SU-DHL-6 (cell line): Measurements from ENCODE around the gene ERICH4.

Source experiments
- H2AFZ ChIP-seq: fragments of 200-600 bp; sonication (generic); 2 replicates; pipeline ENCODE4 v1.6.1; 2014; ENCODE audit warnings: low read depth, mild to moderate bottlenecking, moderate library complexity, mixed read lengths, antibody characterized with exemption, low read length; ENCODE audit not compliant: severe bottlenecking
- H3F3A ChIP-seq: fragments of 200-600 bp; shearing (Covaris generic); 2 replicates; pipeline ENCODE4 v1.6.0; 2016; ENCODE audit warnings: antibody characterized with exemption, mild to moderate bottlenecking; ENCODE audit not compliant: insufficient read depth
- H3K27ac ChIP-seq: fragments of 200-600 bp; sonication (generic); 2 replicates; pipeline ENCODE4 v1.5.1; 2016; ENCODE audit warnings: low read depth, mild to moderate bottlenecking, low read length, moderate library complexity, mixed read lengths
- H3K27me3 ChIP-seq: fragments of 200-600 bp; sonication (generic), shearing (Covaris generic); 2 replicates; pipeline ENCODE4 v1.6.0; 2014; ENCODE audit warnings: mild to moderate bottlenecking, low read length
- H3K36me3 ChIP-seq: fragments of 200-600 bp; sonication (generic); 2 replicates; pipeline ENCODE4 v1.6.1; 2014; ENCODE audit warnings: mild to moderate bottlenecking, low read length, mixed read lengths
- H3K4me2 ChIP-seq: fragments of 300-600, 200-600 bp; shearing (Covaris generic), sonication (generic); 2 replicates; pipeline ENCODE4 v1.6.0; 2014; ENCODE audit warnings: low read length, low read depth, mild to moderate bottlenecking; ENCODE audit not compliant: poor library complexity, severe bottlenecking
- H3K4me3 ChIP-seq: fragments of 200-600 bp; sonication (generic); 2 replicates; pipeline ENCODE4 v1.5.1; 2014; ENCODE audit warnings: antibody characterized with exemption, low read length, mild to moderate bottlenecking, mixed read lengths; ENCODE audit not compliant: insufficient read depth, poor library complexity, severe bottlenecking
- H3K79me2 ChIP-seq: fragments of 200-600 bp; sonication (generic); 2 replicates; pipeline ENCODE4 v1.6.1; 2014; ENCODE audit warnings: mild to moderate bottlenecking, low read length, moderate library complexity; ENCODE audit not compliant: insufficient read depth
- H3K9ac ChIP-seq: fragments of 200-600 bp; sonication (generic); 2 replicates; pipeline ENCODE4 v1.7.0; 2014; ENCODE audit warnings: mild to moderate bottlenecking, low read length
- H3K9me2 ChIP-seq: fragments of 200-600 bp; sonication (generic); replicated peaks from 2 replicates; pipeline ENCODE4 v1.6.1; 2014; ENCODE audit warnings: low read length; ENCODE audit not compliant: insufficient read depth
- H3K9me3 ChIP-seq: fragments of 200-600 bp; sonication (generic); 2 replicates; pipeline ENCODE4 v1.6.1; 2014; ENCODE audit warnings: low read length, mixed read lengths; ENCODE audit not compliant: insufficient read depth
- H4K20me1 ChIP-seq: fragments of 200-600 bp; sonication (generic); 2 replicates; pipeline ENCODE4 v1.6.1; 2014; ENCODE audit warnings: low read depth, mild to moderate bottlenecking, antibody characterized with exemption, low read length, moderate library complexity, mixed read lengths
- EZH2phosphoT487 ChIP-seq: fragments of 200-600 bp; sonication (generic), shearing (Covaris generic); conservative IDR thresholded peaks from 2 replicates; pipeline ENCODE4 v1.6.1; 2018; ENCODE audit warnings: mild to moderate bottlenecking, antibody characterized with exemption, low read length, moderate library complexity, mixed read lengths
- TF ChIP-seq, protein P1 (sequence below): fragments of 200-600 bp; sonication (generic); IDR thresholded peaks from one replicate; pipeline ENCODE4 v1.5.1; 2017; ENCODE audit warnings: antibody characterized with exemption, mild to moderate bottlenecking, low read length, moderate library complexity; ENCODE audit not compliant: insufficient read depth, poor library complexity, severe bottlenecking

Gene ERICH4

DNA sequence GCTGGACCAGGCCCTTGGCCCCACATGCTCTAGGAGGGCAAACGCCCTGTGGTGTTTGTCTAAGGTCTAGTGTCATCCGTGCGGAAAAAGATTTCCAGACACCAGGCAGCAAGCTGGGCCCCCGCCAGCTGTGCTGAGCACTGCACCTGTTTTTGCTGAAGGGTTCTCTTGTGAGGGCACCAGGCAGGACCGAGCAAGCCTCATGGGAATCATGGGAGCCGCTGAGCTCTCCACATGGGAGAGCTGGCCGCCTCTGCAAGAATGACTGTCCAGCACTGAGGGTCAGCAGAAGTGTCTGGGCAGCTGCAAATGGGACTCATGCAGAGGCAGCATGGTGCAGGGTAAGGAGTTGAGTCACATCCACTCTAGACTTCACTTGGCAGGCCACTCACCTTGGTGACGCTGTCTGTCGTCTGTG, 27.8 kb upstream of the ERICH4 start:
- Histone ChIP-seq H4K20me1 (no peaks in the 10 kb centered on the region), H3K27ac (no peak overlapping the region), H3K4me3 (no peak overlapping the region), H3K4me2 (no peak overlapping the region), H3K9me3 (no peaks in the 10 kb centered on the region), H3K9me2 (no peaks in the 10 kb centered on the region), H3F3A (no peaks in the 10 kb centered on the region), H3K9ac (no peak overlapping the region), H2AFZ (no peak overlapping the region), H3K36me3 (no peaks in the 10 kb centered on the region), H3K79me2 (no peaks in the 10 kb centered on the region), H3K27me3 (no peaks in the 10 kb centered on the region)
- TF ChIP-seq, protein P1, sequence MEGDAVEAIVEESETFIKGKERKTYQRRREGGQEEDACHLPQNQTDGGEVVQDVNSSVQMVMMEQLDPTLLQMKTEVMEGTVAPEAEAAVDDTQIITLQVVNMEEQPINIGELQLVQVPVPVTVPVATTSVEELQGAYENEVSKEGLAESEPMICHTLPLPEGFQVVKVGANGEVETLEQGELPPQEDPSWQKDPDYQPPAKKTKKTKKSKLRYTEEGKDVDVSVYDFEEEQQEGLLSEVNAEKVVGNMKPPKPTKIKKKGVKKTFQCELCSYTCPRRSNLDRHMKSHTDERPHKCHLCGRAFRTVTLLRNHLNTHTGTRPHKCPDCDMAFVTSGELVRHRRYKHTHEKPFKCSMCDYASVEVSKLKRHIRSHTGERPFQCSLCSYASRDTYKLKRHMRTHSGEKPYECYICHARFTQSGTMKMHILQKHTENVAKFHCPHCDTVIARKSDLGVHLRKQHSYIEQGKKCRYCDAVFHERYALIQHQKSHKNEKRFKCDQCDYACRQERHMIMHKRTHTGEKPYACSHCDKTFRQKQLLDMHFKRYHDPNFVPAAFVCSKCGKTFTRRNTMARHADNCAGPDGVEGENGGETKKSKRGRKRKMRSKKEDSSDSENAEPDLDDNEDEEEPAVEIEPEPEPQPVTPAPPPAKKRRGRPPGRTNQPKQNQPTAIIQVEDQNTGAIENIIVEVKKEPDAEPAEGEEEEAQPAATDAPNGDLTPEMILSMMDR, result no peak

DNA sequence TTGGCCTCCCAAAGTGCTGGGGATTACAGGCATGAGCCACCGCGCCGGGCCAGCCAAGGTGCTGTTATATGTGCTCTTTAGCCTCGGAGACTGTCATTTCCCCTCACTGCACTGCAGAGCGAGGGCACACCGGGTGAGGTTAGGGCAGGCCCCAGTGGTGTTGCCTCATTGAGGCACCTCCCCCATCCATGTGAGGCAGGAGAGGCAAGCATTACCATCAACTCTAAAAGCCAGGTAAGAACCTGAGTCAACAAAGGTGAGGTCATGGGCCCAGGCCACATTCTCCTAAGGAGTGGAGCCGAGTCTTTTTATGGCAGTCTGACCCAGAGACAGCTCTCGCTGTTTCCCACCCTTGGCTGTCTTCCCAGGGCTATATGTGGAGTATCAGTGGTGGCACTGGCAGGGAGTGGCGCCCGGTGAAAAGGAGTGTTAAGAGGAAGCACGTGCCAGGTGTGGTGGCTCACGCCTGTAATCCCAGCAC, 26.7 kb upstream of the ERICH4 start:
- Histone ChIP-seq H3K9ac (no peak overlapping the region), H3K9me3 (no peaks in the 10 kb centered on the region), H3K4me2 (no peak overlapping the region), H4K20me1 (no peaks in the 10 kb centered on the region), H3K4me3 (no peak overlapping the region), H3K27ac (no peak overlapping the region), H3K9me2 (no peaks in the 10 kb centered on the region), H2AFZ (no peak overlapping the region), H3K36me3 (no peaks in the 10 kb centered on the region), H3K79me2 (no peaks in the 10 kb centered on the region), H3F3A (no peaks in the 10 kb centered on the region), H3K27me3 (no peaks in the 10 kb centered on the region)
- TF ChIP-seq, protein P1, result no peak
- no peak for TF ChIP-seq EZH2phosphoT487

DNA sequence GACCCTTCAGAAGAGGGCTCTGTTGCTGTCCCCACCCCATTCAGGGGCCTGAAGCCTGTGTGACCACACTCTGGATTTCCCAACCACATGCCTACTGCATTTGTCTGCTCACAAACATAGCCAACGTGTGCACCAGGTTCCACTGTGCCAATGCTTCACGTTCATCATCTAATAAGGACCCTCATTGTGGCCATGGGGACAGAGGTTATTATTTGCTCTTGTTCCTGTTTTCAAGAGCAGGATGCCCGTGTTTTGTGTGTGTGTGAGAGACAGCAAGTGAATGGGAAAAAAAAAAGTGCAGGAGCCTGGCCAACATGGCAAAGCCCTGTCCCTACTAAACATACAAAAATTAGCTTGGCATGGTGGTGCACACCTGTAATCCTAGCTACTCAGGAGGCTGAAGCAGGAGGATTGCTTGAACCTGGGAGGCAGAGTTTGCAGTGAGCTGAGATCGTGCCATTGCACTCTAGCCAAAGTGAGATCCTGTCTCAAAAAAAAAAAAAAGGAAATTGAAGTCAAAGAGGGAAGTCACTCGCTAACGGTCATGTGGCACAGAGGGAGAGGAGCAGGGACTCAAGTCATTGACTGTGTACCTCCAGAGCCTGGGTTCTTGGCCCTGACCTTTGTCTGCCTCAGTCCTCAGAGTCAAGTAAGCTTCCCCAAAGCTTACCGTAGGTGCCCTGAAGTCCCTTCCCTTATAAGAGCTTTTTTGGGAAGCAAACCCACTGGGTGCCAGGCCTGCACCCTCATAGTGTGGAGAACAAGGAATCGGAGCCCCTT, 22.7 kb upstream of the ERICH4 start:
- H3K4me2 ChIP-seq, result no peak overlapping the region
- H3K9ac ChIP-seq, result no peak overlapping the region
- no peaks in the 10 kb centered on the region for H4K20me1 ChIP-seq
- H2AFZ ChIP-seq, result no peak overlapping the region
- no peaks in the 10 kb centered on the region for H3K9me2 ChIP-seq
- H3K27me3 ChIP-seq, result no peaks in the 10 kb centered on the region
- no peaks in the 10 kb centered on the region for H3K79me2 ChIP-seq
- no peaks in the 10 kb centered on the region for H3F3A ChIP-seq
- H3K27ac ChIP-seq, result no peak overlapping the region
- no peak overlapping the region for H3K4me3 ChIP-seq
- H3K9me3 ChIP-seq, result no peaks in the 10 kb centered on the region
- no peaks in the 10 kb centered on the region for H3K36me3 ChIP-seq
- TF ChIP-seq EZH2phosphoT487, result no peak
- TF ChIP-seq, protein P1, result no peak
